HEK293 (cell line): Measurements from ENCODE around the gene RBP2.
A peak's percentile ranks its signal among the peaks of the same experiment; 100 is the strongest.

Experiments used
- CTCF ChIA-PET: fragments of 350-600 bp; formaldehyde crosslinking; extraction: SDS; loops from one replicate; lab custom pipeline; 2021; ENCODE audit warnings: antibody characterized with exemption; lab: Yijun Ruan, JAX
- POLR2A ChIA-PET: fragments of 300-600 bp; formaldehyde crosslinking; extraction: SDS; loops from one replicate; lab custom pipeline; 2020; ENCODE audit warnings: antibody characterized with exemption, inconsistent platforms; lab: Yijun Ruan, JAX
- H3K27ac ChIP-seq: fragments of 200-500 bp; sonication (Bioruptor generic); 2 replicates; pipeline ENCODE4 v1.5.1; 2014; ENCODE audit warnings: low read depth, low read length, control low read depth, inconsistent platforms; ENCODE audit errors: extremely low read depth
- H3K36me3 ChIP-seq, 2 experiments: fragments of 200-500 bp in 1 of 2; sonication (Bioruptor generic) in 1 of 2; 1 replicate in 1 of 2; 2 replicates in 1 of 2; pipeline ENCODE4 v1.5.1; 2014 to 2017; ENCODE audit warnings: inconsistent platforms in 2 of 2, low read length in 2 of 2; ENCODE audit not compliant: control insufficient read depth in 2 of 2, insufficient read depth in 1 of 2
- H3K4me1 ChIP-seq: fragments of 200-500 bp; sonication (Bioruptor generic); 2 replicates; pipeline ENCODE4 v1.5.1; 2014; ENCODE audit warnings: mild to moderate bottlenecking, low read length, inconsistent platforms; ENCODE audit not compliant: control insufficient read depth, insufficient read depth
- H3K4me3 ChIP-seq: 2 replicates; pipeline ENCODE4 v1.5.1; 2011; ENCODE audit warnings: low read depth, mild to moderate bottlenecking, control low read depth, low read length, moderate library complexity
- H3K9me3 ChIP-seq: fragments of 200-500 bp; sonication (Bioruptor generic); 2 replicates; pipeline ENCODE4 v1.5.1; 2014; ENCODE audit warnings: low read depth, low read length, inconsistent platforms; ENCODE audit not compliant: control insufficient read depth, insufficient read depth
- CTCF ChIP-seq: fragments of 450-650 bp; formaldehyde crosslinking; IDR thresholded peaks from 2 replicates; pipeline ENCODE4 v1.5.1; 2016; ENCODE audit warnings: missing biosample characterization, missing genetic modification characterization
- GFI1B ChIP-seq: fragments of 450-650 bp; formaldehyde crosslinking; IDR thresholded peaks from 2 replicates; pipeline ENCODE4 v1.5.1; 2016; ENCODE audit warnings: missing biosample characterization, missing genetic modification characterization
- KLF1 ChIP-seq: fragments of 450-650 bp; formaldehyde crosslinking; IDR thresholded peaks from 2 replicates; pipeline ENCODE4 v1.5.1; 2016; ENCODE audit warnings: missing biosample characterization, missing genetic modification characterization
- PRDM6 ChIP-seq: fragments of 450-650 bp; formaldehyde crosslinking; IDR thresholded peaks from 2 replicates; pipeline ENCODE4 v1.5.1; 2017; ENCODE audit warnings: missing biosample characterization, missing genetic modification characterization
- TRIM28 ChIP-seq: IDR thresholded peaks from 2 replicates; pipeline ENCODE4 v1.6.1; 2011; ENCODE audit warnings: low read length, control low read depth, borderline replicate concordance
- ZBTB1 ChIP-seq: fragments of 450-650 bp; formaldehyde crosslinking; IDR thresholded peaks from 2 replicates; pipeline ENCODE4 v1.5.1; 2016; ENCODE audit warnings: missing biosample characterization, missing genetic modification characterization
- ZBTB7A ChIP-seq: fragments of 450-650 bp; formaldehyde crosslinking; IDR thresholded peaks from 2 replicates; pipeline ENCODE4 v1.5.1; 2016; ENCODE audit warnings: low read depth, missing biosample characterization, missing genetic modification characterization
- ZNF121 ChIP-seq: fragments of 450-650 bp; formaldehyde crosslinking; IDR thresholded peaks from 2 replicates; pipeline ENCODE4 v1.5.1; 2016; ENCODE audit warnings: missing biosample characterization, missing genetic modification characterization
- ZNF133 ChIP-seq: fragments of 450-650 bp; formaldehyde crosslinking; IDR thresholded peaks from 2 replicates; pipeline ENCODE4 v1.5.1; 2016; ENCODE audit warnings: missing biosample characterization, missing genetic modification characterization
- ZNF169 ChIP-seq: fragments of 450-650 bp; formaldehyde crosslinking; IDR thresholded peaks from 2 replicates; pipeline ENCODE4 v1.5.1; 2016; ENCODE audit warnings: missing biosample characterization, missing genetic modification characterization
- ZNF266 ChIP-seq: fragments of 450-650 bp; formaldehyde crosslinking; IDR thresholded peaks from 2 replicates; pipeline ENCODE4 v1.5.1; 2016; ENCODE audit warnings: missing biosample characterization, missing genetic modification characterization, low read depth
- ZNF311 ChIP-seq: fragments of 450-650 bp; formaldehyde crosslinking; IDR thresholded peaks from 2 replicates; pipeline ENCODE4 v1.5.1; 2017; ENCODE audit warnings: missing biosample characterization, missing genetic modification characterization, borderline replicate concordance
- ZNF433 ChIP-seq: fragments of 450-650 bp; formaldehyde crosslinking; IDR thresholded peaks from 2 replicates; pipeline ENCODE4 v1.5.1; 2016; ENCODE audit warnings: missing biosample characterization, missing genetic modification characterization, low read depth
- ZNF473 ChIP-seq: fragments of 450-650 bp; formaldehyde crosslinking; IDR thresholded peaks from 2 replicates; pipeline ENCODE4 v1.5.1; 2017; ENCODE audit warnings: missing biosample characterization, missing genetic modification characterization
- ZNF561 ChIP-seq: fragments of 450-650 bp; IDR thresholded peaks from 2 replicates; pipeline ENCODE4 v1.5.1; 2018; ENCODE audit warnings: missing biosample characterization, missing genetic modification characterization, borderline replicate concordance
- ZNF626 ChIP-seq: fragments of 450-650 bp; sonication (Bioruptor Pico); formaldehyde crosslinking; IDR thresholded peaks from 2 replicates; pipeline ENCODE4 v1.5.1; 2018; ENCODE audit warnings: missing biosample characterization, missing genetic modification characterization, inconsistent platforms
- ZNF654 ChIP-seq: fragments of 450-650 bp; formaldehyde crosslinking; IDR thresholded peaks from 2 replicates; pipeline ENCODE4 v1.5.1; 2016; ENCODE audit warnings: low read depth, missing biosample characterization, missing genetic modification characterization
- ZNF658 ChIP-seq: fragments of 450-650 bp; formaldehyde crosslinking; IDR thresholded peaks from 2 replicates; pipeline ENCODE4; 2016; ENCODE audit warnings: missing biosample characterization, missing genetic modification characterization
- ZNF660 ChIP-seq: fragments of 450-650 bp; IDR thresholded peaks from 2 replicates; pipeline ENCODE4 v1.5.1; 2018; ENCODE audit warnings: missing biosample characterization, mild to moderate bottlenecking, missing genetic modification characterization
- ZNF707 ChIP-seq: fragments of 450-650 bp; formaldehyde crosslinking; IDR thresholded peaks from 2 replicates; pipeline ENCODE4 v1.5.1; 2016; ENCODE audit warnings: missing biosample characterization, missing genetic modification characterization
- ZNF76 ChIP-seq: fragments of 450-650 bp; formaldehyde crosslinking; IDR thresholded peaks from 2 replicates; pipeline ENCODE4; 2016; ENCODE audit warnings: low read depth, missing biosample characterization, missing genetic modification characterization, borderline replicate concordance
- ZSCAN4 ChIP-seq: fragments of 450-650 bp; formaldehyde crosslinking; IDR thresholded peaks from 2 replicates; pipeline ENCODE4 v1.5.1; 2017; ENCODE audit warnings: missing biosample characterization, missing genetic modification characterization

Gene RBP2

GRCh38 chr3:139523166-139523565, 46.9 kb upstream of the RBP2 start:
- CTCF ChIA-PET = interaction anchor here (0.6 to 1.2 kb wide), 3 partner anchors 11 to 130 kb away, joined by 3 to 4 read pairs (median 3); no protein-coding TSS in a partner anchor
- TF ChIP-seq TRIM28 (no peak), ZNF121 (tag by site-specific recombination) (no peak), ZNF626 (tag by site-specific recombination) (no peak), GFI1B (no peak), ZNF433 (no peak), ZNF660 (tag by site-specific recombination) (no peak), ZNF473 (no peak), ZBTB7A (tag by site-specific recombination) (no peak), ZBTB1 (no peak), ZNF169 (tag by site-specific recombination) (no peak), PRDM6 (tag by site-specific recombination) (no peak)

GRCh38 chr3:139522421-139522820, 46.1 kb upstream of the RBP2 start:
- ChIA-PET POLR2A (interaction anchor here (1.2 kb wide), 1 partner anchor 11 kb away, joined by 4 read pairs; no protein-coding TSS in a partner anchor), CTCF (interaction anchor here (0.7 to 2.3 kb wide), 2 partner anchors 12 to 40 kb away, joined by 3 to 12 read pairs; no protein-coding TSS in a partner anchor)
- H3K4me1 ChIP-seq = no peaks in the 10 kb centered on the region
- no peaks in the 10 kb centered on the region for H3K9me3 ChIP-seq
- no peak overlapping the region for H3K27ac ChIP-seq
- H3K36me3 ChIP-seq = no peaks in the 10 kb centered on the region
- TF ChIP-seq ZNF311 (tag by site-specific recombination) = no peak
- TF ChIP-seq ZNF654 (tag by site-specific recombination) = 0 out of 2 replicates have a peak, but pooled peaks have one; percentile 8
- TF ChIP-seq, all 188 proteins: peak for 1
- no peak overlapping the region for H3K4me3 ChIP-seq

More at GRCh38 chr3:139523166-139523565, 46.9 kb upstream of the RBP2 start:
- Histone ChIP-seq H3K4me1 (no peaks in the 10 kb centered on the region), H3K9me3 (no peaks in the 10 kb centered on the region), H3K27ac (no peak overlapping the region), H3K36me3 (no peaks in the 10 kb centered on the region), H3K4me3 (no peak overlapping the region)
- POLR2A ChIA-PET = interaction anchor here (1.2 kb wide), 1 partner anchor 10 kb away, joined by 4 read pairs; no protein-coding TSS in a partner anchor

- Histone ChIP-seq H3K9me3 (no peaks in the 10 kb centered on the region), H3K4me1 (no peaks in the 10 kb centered on the region), H3K4me3 (no peak overlapping the region), H3K36me3 (no peaks in the 10 kb centered on the region), H3K27ac (no peak overlapping the region)
- ChIA-PET CTCF (interaction anchor here (0.6 to 2.3 kb wide), 4 partner anchors 40 to 627 kb away, joined by 3 to 12 read pairs (median 4); no protein-coding TSS in a partner anchor), POLR2A (no interaction called here)
- TF ChIP-seq ZSCAN4 (tag by site-specific recombination) (no peak), ZNF133 (tag by site-specific recombination) (no peak), ZNF76 (tag by site-specific recombination) (no peak), ZNF658 (tag by site-specific recombination) (no peak), PRDM6 (tag by site-specific recombination) (no peak), ZNF561 (tag by site-specific recombination) (no peak), ZNF707 (tag by site-specific recombination) (no peak), KLF1 (tag by site-specific recombination) (no peak), ZNF266 (tag by site-specific recombination) (no peak), CTCF (tag by site-specific recombination) (no peak)
Measured at GRCh38 chr3:139521816-139522215, 45.5 kb upstream of the RBP2 start.
